ENCODE data around the gene SETBP1. TPM values are rescaled to one million over a fixed set of nuclear protein-coding genes. Genes with fewer than 3 reads are reported as not detected.

The SETBP1 gene
- 3.3 and 5.5 TPM in 2 replicates for total RNA-seq

DNA sequence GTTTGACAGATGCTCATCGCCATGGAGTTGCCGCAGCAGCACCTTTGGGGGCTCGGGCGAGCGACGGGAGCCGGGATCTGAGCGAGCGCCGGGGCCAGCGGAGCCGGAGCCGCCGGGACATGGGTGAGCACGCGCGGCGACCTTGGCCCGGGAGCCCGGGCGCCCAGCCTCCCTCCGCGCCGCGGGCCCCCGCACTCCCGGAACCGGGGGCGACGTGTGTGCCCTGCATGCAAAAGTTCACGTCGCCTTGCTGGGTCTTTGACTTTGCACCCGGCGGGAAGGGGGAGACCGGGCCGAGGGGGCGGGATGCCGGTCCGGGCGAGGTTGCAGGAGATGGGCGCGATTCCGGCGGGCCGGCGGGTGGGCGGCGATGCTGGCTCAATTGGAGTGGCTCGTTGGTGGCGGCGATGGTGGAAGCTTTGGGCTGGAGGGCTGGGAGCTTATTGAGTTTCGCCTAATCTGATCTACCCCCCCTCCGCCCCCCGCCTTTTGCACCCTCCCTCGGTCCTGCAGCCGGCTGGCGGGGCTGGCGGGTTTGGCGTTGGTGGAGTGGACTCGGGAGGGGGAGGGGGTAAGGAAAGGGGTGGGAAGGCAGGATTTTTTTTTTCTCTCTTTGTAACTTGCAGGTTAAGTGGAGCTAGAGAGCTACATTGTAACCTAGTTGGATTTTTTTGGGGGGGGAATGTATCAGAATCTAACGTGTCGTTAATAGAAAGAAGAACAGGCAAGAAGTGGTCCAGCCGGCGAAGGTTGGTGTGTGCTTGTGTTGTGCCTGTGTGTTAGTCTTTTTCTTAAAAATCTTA lies at the start of gene SETBP1:
Gene SETBP1, plus strand, starts transcription at position 616 of the 803 bp plus-strand sequence. CDS start 20,459 bp downstream, outside the sequence.

